SJSA1 (cell line): Measurements from ENCODE around the gene CCDC51. TPM values are rescaled to one million over a fixed set of nuclear protein-coding genes. Genes with fewer than 3 reads are reported as not detected.

ENCODE experiments used
- DNase-seq, 2 experiments: peaks; one replicate each; pipeline ENCODE4 v3.0.0-alpha.2; 2015 to 2020; ENCODE audit warnings: low spot score in 2 of 2, low read depth in 1 of 2
- H3K27ac ChIP-seq: fragments of 250-450 bp; sonication (Bioruptor Pico); 2 replicates; pipeline ENCODE4 v1.5.1; 2020; ENCODE audit warnings: mild to moderate bottlenecking, moderate library complexity
- H3K27me3 ChIP-seq: fragments of 250-450 bp; sonication (Bioruptor Pico); replicated peaks from 2 replicates; pipeline ENCODE4 v1.5.1; 2020; ENCODE audit warnings: mild to moderate bottlenecking, moderate library complexity
- H3K36me3 ChIP-seq: fragments of 250-450 bp; sonication (Bioruptor Pico); 2 replicates; pipeline ENCODE4 v1.5.1; 2020; ENCODE audit warnings: mild to moderate bottlenecking
- H3K4me1 ChIP-seq: fragments of 250-450 bp; sonication (Bioruptor Pico); replicated peaks from 2 replicates; pipeline ENCODE4 v1.6.1; 2021; ENCODE audit warnings: mild to moderate bottlenecking
- H3K4me3 ChIP-seq: fragments of 250-450 bp; sonication (Bioruptor Pico); 2 replicates; pipeline ENCODE4 v1.5.1; 2020; ENCODE audit warnings: mild to moderate bottlenecking
- H3K9me3 ChIP-seq: fragments of 250-450 bp; sonication (Bioruptor Pico); replicated peaks from 2 replicates; pipeline ENCODE4 v1.5.1; 2020; ENCODE audit warnings: mild to moderate bottlenecking
- total RNA-seq: library from RNA; depleted of rRNA; stranded (reverse); fragments of >200 nt; shearing (Covaris generic); gene quantifications from 2 replicates; pipeline ENCODE4 v1.2.3, GENCODE V29; 2014

Gene CCDC51
- total RNA-seq, 1 experiment from 2014 or later: 15.9 TPM

- no peak overlapping the region for H3K4me3 ChIP-seq
- H3K36me3 ChIP-seq: peaks cover 62% of the 10 kb centered on the region
- no peak overlapping the region for H3K27ac ChIP-seq
- no peaks in the 10 kb centered on the region for H3K9me3 ChIP-seq
- no peaks in the 10 kb centered on the region for H3K27me3 ChIP-seq
- H3K4me1 ChIP-seq: no peaks in the 10 kb centered on the region
- no peak for DNase-seq
Observed at GRCh38 chr3:48459773-48460516, 20.0 kb upstream of the CCDC51 start.

GRCh38 chr3:48459331-48459730, 19.4 kb upstream of the CCDC51 start:
- H3K27ac ChIP-seq: no peak overlapping the region
- no peak for DNase-seq
- peaks cover 61% of the 10 kb centered on the region for H3K36me3 ChIP-seq
- no peaks in the 10 kb centered on the region for H3K9me3 ChIP-seq
- H3K4me3 ChIP-seq: no peak overlapping the region
- H3K4me1 ChIP-seq: no peaks in the 10 kb centered on the region
- no peaks in the 10 kb centered on the region for H3K27me3 ChIP-seq

GRCh38 chr3:48456456-48456855, 16.5 kb upstream of the CCDC51 start:
- Histone ChIP-seq H3K27ac (no peak overlapping the region), H3K9me3 (no peaks in the 10 kb centered on the region), H3K4me1 (no peaks in the 10 kb centered on the region), H3K36me3 (peaks cover 83% of the 10 kb centered on the region), H3K4me3 (no peak overlapping the region), H3K27me3 (no peaks in the 10 kb centered on the region)
- no peak for DNase-seq

DNA sequence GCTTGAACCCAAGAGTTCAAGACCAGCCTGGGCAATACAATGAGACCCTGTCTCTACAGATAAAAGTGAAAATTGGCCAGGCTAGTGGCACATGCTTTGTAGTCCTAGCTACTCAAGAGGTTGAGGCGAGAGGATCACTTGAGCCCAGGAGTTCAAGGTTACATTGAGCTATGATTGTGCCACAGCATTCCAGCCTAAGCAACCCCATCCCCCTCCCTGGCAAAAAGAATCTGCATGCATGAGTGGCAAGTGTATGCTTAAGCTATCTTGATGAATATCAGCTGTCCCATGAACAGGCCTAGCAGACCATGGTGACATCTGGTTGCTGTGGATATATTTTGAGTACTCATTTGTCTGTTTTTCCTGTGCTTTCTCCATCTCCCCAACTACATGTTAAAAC, 11.4 kb upstream of the CCDC51 start:
- Histone ChIP-seq H3K27ac (no peak overlapping the region), H3K36me3 (peaks cover 79% of the 10 kb centered on the region), H3K4me3 (no peak overlapping the region), H3K9me3 (no peaks in the 10 kb centered on the region), H3K27me3 (no peaks in the 10 kb centered on the region), H3K4me1 (peaks cover 13% of the 10 kb centered on the region)
- no peak for DNase-seq

- H3K27me3 ChIP-seq: no peaks in the 10 kb centered on the region
- H3K4me3 ChIP-seq: peak within 1 kb of the TSS; percentile 83
- H3K4me1 ChIP-seq: peaks cover 23% of the 10 kb centered on the region
- peak; percentile 81 to 88 for DNase-seq
- H3K36me3 ChIP-seq: peaks cover 66% of the 10 kb centered on the region
- H3K9me3 ChIP-seq: no peaks in the 10 kb centered on the region
- peak within 1 kb of the TSS; percentile 84 for H3K27ac ChIP-seq
Observed at GRCh38 chr3:48446425-48447193, 6.7 kb upstream of the CCDC51 start, which contains the start of gene ATRIP. TSS of gene ATRIP (plus strand) at chr3:48446737. CDS start at chr3:48446846, 109 bp downstream.

- Histone ChIP-seq H3K4me3 (peak overlapping the region; percentile 83), H3K4me1 (peaks cover 27% of the 10 kb centered on the region), H3K27me3 (no peaks in the 10 kb centered on the region), H3K36me3 (peaks cover 66% of the 10 kb centered on the region), H3K27ac (peak overlapping the region; percentile 84; the same call in 1 of the 2 replicates), H3K9me3 (no peaks in the 10 kb centered on the region)
- DNase-seq: no peak
Observed at GRCh38 chr3:48446043-48446424, 6.1 kb upstream of the CCDC51 start.

DNA sequence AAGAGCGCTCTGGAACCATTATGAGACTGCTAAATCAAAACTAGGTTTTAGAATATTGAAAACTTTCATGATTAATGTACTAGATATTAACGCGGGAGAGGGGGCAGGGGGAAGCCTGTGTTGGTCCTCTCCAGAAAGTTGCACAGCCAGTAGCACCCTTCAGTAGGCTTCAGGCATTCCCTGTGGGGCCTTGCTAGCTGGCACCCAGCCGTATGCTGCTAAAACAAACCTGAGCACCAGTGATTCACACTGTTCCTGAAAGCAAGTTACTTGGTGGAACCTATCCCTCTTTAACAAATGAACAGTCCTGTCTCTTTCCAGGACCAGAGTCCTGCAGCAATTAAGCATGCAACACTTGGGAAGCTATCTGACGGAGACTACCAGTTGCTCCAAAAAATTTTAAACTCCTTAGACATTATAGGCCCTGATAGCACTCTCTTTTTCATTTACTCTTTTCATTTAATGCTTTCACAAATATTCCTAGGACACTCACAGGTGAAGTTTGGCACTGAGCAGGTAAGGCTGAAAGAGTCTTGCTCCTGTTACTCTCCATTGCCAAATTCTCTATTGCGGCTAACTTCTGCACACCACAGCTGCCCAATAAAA, 5.5 kb upstream of the CCDC51 start:
- Histone ChIP-seq H3K9me3 (no peaks in the 10 kb centered on the region), H3K27me3 (no peaks in the 10 kb centered on the region), H3K4me3 (no peak overlapping the region), H3K36me3 (peaks cover 64% of the 10 kb centered on the region), H3K27ac (no peak overlapping the region), H3K4me1 (peaks cover 27% of the 10 kb centered on the region)
- no peak for DNase-seq

DNA sequence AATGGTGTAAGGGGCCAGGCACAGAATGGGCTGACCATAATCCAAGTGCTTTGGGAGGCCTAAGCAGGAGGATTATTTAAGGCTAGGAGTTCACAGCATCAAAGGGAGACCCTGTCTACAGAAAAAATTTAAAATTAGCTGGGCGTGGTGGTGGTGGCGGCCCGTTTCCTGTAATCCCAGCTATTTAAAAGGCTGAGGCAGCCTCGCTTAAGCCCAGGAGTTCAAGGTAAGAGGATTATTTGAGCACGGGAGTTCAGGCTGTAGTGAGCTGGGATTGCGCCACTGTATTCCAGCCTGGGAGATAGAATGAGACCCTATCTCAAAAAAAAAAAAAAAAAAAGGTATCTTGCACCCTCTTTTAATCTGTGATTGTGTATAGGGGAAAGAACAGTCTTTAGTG, 2.0 kb upstream of the CCDC51 start:
- Histone ChIP-seq H3K36me3 (peaks cover 47% of the 10 kb centered on the region), H3K9me3 (no peaks in the 10 kb centered on the region), H3K4me1 (peaks cover 19% of the 10 kb centered on the region), H3K4me3 (no peak overlapping the region), H3K27me3 (no peaks in the 10 kb centered on the region), H3K27ac (no peak overlapping the region)
- no peak for DNase-seq

GRCh38 chr3:48440590-48440958, 655 bp upstream of the CCDC51 start:
- Histone ChIP-seq H3K4me3 (peak overlapping the region; percentile 83), H3K4me1 (peaks cover 11% of the 10 kb centered on the region), H3K27ac (peak overlapping the region; percentile 73), H3K27me3 (no peaks in the 10 kb centered on the region), H3K9me3 (no peaks in the 10 kb centered on the region), H3K36me3 (peaks cover 41% of the 10 kb centered on the region)
- DNase-seq: no peak

DNA sequence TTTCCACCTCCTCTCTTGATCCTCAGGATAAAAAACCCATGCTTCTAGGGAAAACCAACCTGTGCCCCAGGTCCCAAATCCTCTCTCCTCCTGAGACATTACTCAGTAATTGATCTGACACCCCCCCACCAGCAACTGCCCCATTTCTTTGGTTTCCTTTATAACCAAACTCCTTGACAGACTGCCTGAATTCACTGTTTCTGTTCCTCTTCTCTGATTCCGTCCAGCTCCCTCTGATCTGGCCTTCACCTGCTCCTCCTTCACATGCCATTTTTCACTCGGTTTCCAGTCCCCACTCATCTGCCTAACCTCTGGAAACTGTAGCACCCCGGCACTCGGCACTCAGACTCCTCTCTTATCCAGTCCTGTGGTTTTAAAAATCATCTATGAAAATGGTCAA, 2.1 kb downstream of the CCDC51 start:
- Histone ChIP-seq H3K27me3 (no peaks in the 10 kb centered on the region), H3K27ac (no peak overlapping the region), H3K9me3 (no peaks in the 10 kb centered on the region), H3K4me3 (no peak overlapping the region), H3K36me3 (peaks cover 22% of the 10 kb centered on the region), H3K4me1 (peaks cover 11% of the 10 kb centered on the region)
- DNase-seq: no peak

DNA sequence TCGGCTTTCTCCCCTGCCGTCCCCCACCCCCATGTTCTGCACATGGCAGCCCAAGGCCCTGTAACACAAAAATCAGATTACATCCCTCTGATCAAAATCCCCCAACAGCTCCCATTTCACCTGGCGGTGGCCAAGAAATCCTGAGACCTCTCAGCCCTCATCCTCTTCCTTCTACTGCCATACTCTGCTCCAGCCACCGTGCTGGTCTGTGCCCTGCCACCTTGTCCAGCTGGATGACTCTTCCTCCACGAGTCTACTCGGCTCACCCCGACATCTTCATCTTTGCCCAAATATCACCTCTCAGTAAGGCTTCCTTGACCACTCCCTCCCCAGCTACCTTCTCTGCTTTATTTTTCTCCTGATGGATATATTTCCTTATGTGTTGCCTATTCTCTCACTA, 3.1 kb downstream of the CCDC51 start:
- no peak overlapping the region for H3K4me3 ChIP-seq
- no peak for DNase-seq
- H3K9me3 ChIP-seq: no peaks in the 10 kb centered on the region
- H3K27me3 ChIP-seq: no peaks in the 10 kb centered on the region
- peaks cover 10% of the 10 kb centered on the region for H3K4me1 ChIP-seq
- peaks cover 20% of the 10 kb centered on the region for H3K36me3 ChIP-seq
- H3K27ac ChIP-seq: no peak overlapping the region

- no peak overlapping the region for H3K4me3 ChIP-seq
- H3K27ac ChIP-seq: no peak overlapping the region
- H3K4me1 ChIP-seq: peaks cover 6% of the 10 kb centered on the region
- no peaks in the 10 kb centered on the region for H3K9me3 ChIP-seq
- no peak for DNase-seq
- H3K36me3 ChIP-seq: peaks cover 15% of the 10 kb centered on the region
- H3K27me3 ChIP-seq: no peaks in the 10 kb centered on the region
Observed at GRCh38 chr3:48436477-48436787, 3.5 kb downstream of the CCDC51 start.

- Histone ChIP-seq H3K27ac (no peak overlapping the region), H3K4me3 (no peak overlapping the region), H3K27me3 (no peaks in the 10 kb centered on the region), H3K9me3 (no peaks in the 10 kb centered on the region), H3K36me3 (peaks cover 11% of the 10 kb centered on the region), H3K4me1 (peaks cover 4% of the 10 kb centered on the region; the same call in 1 of the 2 replicates)
- peak; percentile 65 to 74 for DNase-seq
Observed at GRCh38 chr3:48435774-48436476, 4.0 kb downstream of the CCDC51 start.
